Upper lobe of left lung (tissue), 6 donors: ENCODE measurements around the gene TEDC2. TPM values are rescaled to one million over a fixed set of nuclear protein-coding genes. Genes with fewer than 3 reads are reported as not detected.
A peak's percentile ranks its signal among the peaks of the same experiment; 100 is the strongest.

ENCODE experiments used
- ATAC-seq, 2 donors: fragments of 200-7000 bp; cut with Tn5 transposase; one replicate each; pipeline ENCODE4 v1.9.1; 2022; ENCODE audit warnings: mild to moderate bottlenecking in 2 of 2, moderate library complexity in 2 of 2; ENCODE audit not compliant: low FRiP score in 2 of 2
- DNase-seq, 2 donors: peaks; one replicate each; pipeline ENCODE4 v3.0.0-alpha.2; 2019 to 2020
- H3K27ac ChIP-seq, 4 donors: fragments of 200-600 bp; sonication (generic); one replicate each; pipeline ENCODE4 v1.5.1; 2016 to 2019
- H3K27me3 ChIP-seq, 4 donors: fragments of 200-600 bp; sonication (generic); one replicate each; pipeline ENCODE4 v1.5.1; 2017 to 2019
- H3K36me3 ChIP-seq, 4 donors: fragments of 200-600 bp; sonication (generic); one replicate each; pipeline ENCODE4 v1.5.1; 2016 to 2019
- H3K4me1 ChIP-seq, 4 donors: fragments of 200-600 bp; sonication (generic); one replicate each; pipeline ENCODE4 v1.5.1; 2018 to 2019
- H3K4me3 ChIP-seq, 4 donors: fragments of 200-600 bp; sonication (generic); one replicate each; pipeline ENCODE4 v1.5.1; 2017 to 2019; ENCODE audit warnings: mild to moderate bottlenecking in 2 of 4, moderate library complexity in 1 of 4
- H3K9me3 ChIP-seq, 4 donors: fragments of 200-600 bp; sonication (generic); one replicate each; pipeline ENCODE4 v1.5.1; 2018 to 2019
- CTCF ChIP-seq, 6 experiments: fragments of 450-650 bp in 4 of 6; fragments of 200-600 bp in 2 of 6; sonication (generic) in 2 of 6; IDR thresholded peaks; one replicate each; pipeline ENCODE4 v1.5.1; 2016 to 2019; ENCODE audit warnings: antibody characterized with exemption in 6 of 6
- EP300 ChIP-seq, 4 donors: sonication (generic); formaldehyde crosslinking; IDR thresholded peaks; one replicate each; pipeline ENCODE4 v1.5.1; 2017; ENCODE audit warnings: antibody characterized with exemption in 4 of 4, control low read depth in 2 of 4
- POLR2A ChIP-seq, 4 donors: fragments of 450-650 bp; IDR thresholded peaks; one replicate each; pipeline ENCODE4 v1.5.1; 2016 to 2017; ENCODE audit warnings: antibody characterized with exemption in 4 of 4, mild to moderate bottlenecking in 2 of 4
- POLR2AphosphoS5 ChIP-seq, 2 donors: sonication (generic); formaldehyde crosslinking; IDR thresholded peaks; one replicate each; pipeline ENCODE4 v1.5.1; 2017; ENCODE audit warnings: antibody characterized with exemption in 2 of 2
- WGBS, 2 donors: methylation state at CpG; one replicate each; pipeline ENCODE4 v1.1.5; 2017 to 2018; 5-methylcytosine and 5-hydroxymethylcytosine counted together
- total RNA-seq, 6 donors: library from RNA; depleted of rRNA in 4 of 6; stranded (reverse); fragments of >200 nt in 4 of 6; gene quantifications; one replicate each; pipeline versions ENCODE4 v1.1.0 to v1.2.1, GENCODE V29; 2016 to 2021
- donor health status: DM: no; HTN: no; CAD: no; lungs with moderate emphysema.
- donor health status: DM: no; HTN: yes; CAD: no; lungs with severe emphysema.

Gene TEDC2
- total RNA-seq, 6 donors from 2014 or later = 0.61 to 2.7 (median 1.7) TPM; not detected in 1

GRCh38 chr16:2457946-2458345 is 2.0 kb upstream of the TEDC2 start:
- TF ChIP-seq POLR2A (IDR thresholded peaks at IDR 0.05) (no peak), CTCF (IDR thresholded peaks at IDR 0.05) (no peak), EP300 (IDR thresholded peaks at IDR 0.05) (no peak), POLR2AphosphoS5 (IDR thresholded peaks at IDR 0.05) (no peak)
- Histone ChIP-seq H3K4me1 (peaks cover 9 to 27% (median 21%) of the 10 kb centered on the region in 4 donors), H3K9me3 (no peaks in the 10 kb centered on the region), H3K4me3 (no peak overlapping the region), H3K36me3 (peaks cover 0 to 14% (median 10%) of the 10 kb centered on the region in 4 donors), H3K27ac (no peak overlapping the region), H3K27me3 (no peaks in the 10 kb centered on the region)
- ATAC-seq (no peak), DNase-seq (peak in 1 of 2 donors; percentile 72)
- 76 to 88% methylated on average over 7 of the region's 7 CpGs for WGBS, 2 donors

GRCh38 chr16:2458887-2459646 is 842 bp upstream of the TEDC2 start:
- ATAC-seq (peak in 1 of 2 donors; percentile 1), DNase-seq (no peak)
- peak overlapping the region; percentile 12 to 66 (median 57) for H3K4me3 ChIP-seq
- no peak for TF ChIP-seq CTCF (IDR thresholded peaks at IDR 0.05)
- no peak for TF ChIP-seq POLR2AphosphoS5 (IDR thresholded peaks at IDR 0.05)
- no peak for TF ChIP-seq POLR2A (IDR thresholded peaks at IDR 0.05)
- no peak for TF ChIP-seq EP300 (IDR thresholded peaks at IDR 0.05)
- peaks cover 0 to 4% (median under 1%) of the 10 kb centered on the region in 4 donors for H3K36me3 ChIP-seq
- H3K4me1 ChIP-seq = peaks cover 9 to 27% (median 21%) of the 10 kb centered on the region in 4 donors
- 27 to 39% methylated on average over 17 to 18 of the region's 18 CpGs for WGBS, 2 donors
- peak overlapping the region in 2 of 4 donors; percentile 68 to 72 for H3K27ac ChIP-seq
- H3K9me3 ChIP-seq = no peaks in the 10 kb centered on the region
- no peaks in the 10 kb centered on the region for H3K27me3 ChIP-seq

GRCh38 chr16:2460391-2460713 is 443 bp downstream of the TEDC2 start:
- ATAC-seq (no peak), DNase-seq (no peak)
- Histone ChIP-seq H3K36me3 (no peaks in the 10 kb centered on the region), H3K27me3 (no peaks in the 10 kb centered on the region), H3K9me3 (no peaks in the 10 kb centered on the region), H3K4me3 (peak overlapping the region; percentile 11 to 66 (median 57)), H3K4me1 (peaks cover 9 to 27% (median 21%) of the 10 kb centered on the region in 4 donors), H3K27ac (peak overlapping the region in 1 of 4 donors; percentile 72)
- no peak for TF ChIP-seq CTCF (IDR thresholded peaks at IDR 0.05)
- TF ChIP-seq POLR2AphosphoS5 (IDR thresholded peaks at IDR 0.05) = no peak
- no peak for TF ChIP-seq EP300 (IDR thresholded peaks at IDR 0.05)
- TF ChIP-seq POLR2A (IDR thresholded peaks at IDR 0.05) = no peak
- WGBS, 2 donors = 8 to 40% methylated on average over 2 to 11 of the region's 20 CpGs

- DNase-seq (peak in 1 of 2 donors; percentile 76), ATAC-seq (no peak)
- 60 to 78% methylated on average over 2 to 7 of the region's 13 CpGs for WGBS, 2 donors
- no peak overlapping the region for H3K4me3 ChIP-seq
- H3K9me3 ChIP-seq = no peaks in the 10 kb centered on the region
- H3K27me3 ChIP-seq = no peaks in the 10 kb centered on the region
- H3K36me3 ChIP-seq = no peaks in the 10 kb centered on the region
- TF ChIP-seq POLR2AphosphoS5 (IDR thresholded peaks at IDR 0.05) = no peak
- no peak for TF ChIP-seq CTCF (IDR thresholded peaks at IDR 0.05)
- no peak for TF ChIP-seq EP300 (IDR thresholded peaks at IDR 0.05)
- no peak for TF ChIP-seq POLR2A (IDR thresholded peaks at IDR 0.05)
- H3K27ac ChIP-seq = no peak overlapping the region
- H3K4me1 ChIP-seq = peaks cover 9 to 27% (median 21%) of the 10 kb centered on the region in 4 donors
These were observed 1.0 kb downstream of the TEDC2 start for GRCh38 chr16:2460916-2461315.
